Activated naive CD8-positive, alpha-beta T cell treated with anti-CD3 and anti-CD28 coated beads, Interleukin-2, amount 10 ng/mL, durations not matched to agents 7 days and 5 days (primary cell): ENCODE data around the gene LZIC. TPM values are rescaled to one million over a fixed set of nuclear protein-coding genes. Genes with fewer than 3 reads are reported as not detected.

Experiments used
- ATAC-seq: fragments of 150-1000 bp; cut with Tn5 transposase; one replicate; pipeline ENCODE4 v1.10.0; 2021; ENCODE audit warnings: low read depth, moderate library complexity
- POLR2A ChIA-PET: fragments of 350-600 bp; sonication (Branson Sonifier 250); formaldehyde crosslinking; loops from one replicate; lab custom pipeline; 2021; ENCODE audit warnings: antibody characterized with exemption; lab: Charles Lee
- DNase-seq: peaks from one replicate; pipeline ENCODE4 v3.0.0; 2021
- H3K27ac Mint-ChIP-seq: one replicate; pipeline ENCODE4 v1.8.0; 2022; ENCODE audit warnings: mild to moderate bottlenecking, mixed read lengths
- H3K27me3 Mint-ChIP-seq: one replicate; pipeline ENCODE4 v1.8.0; 2022; ENCODE audit warnings: mild to moderate bottlenecking, moderate library complexity, mixed read lengths
- H3K36me3 Mint-ChIP-seq: one replicate; pipeline ENCODE4 v1.8.0; 2021; ENCODE audit warnings: mild to moderate bottlenecking, mixed read lengths
- H3K4me1 Mint-ChIP-seq: one replicate; pipeline ENCODE4 v1.8.0; 2021; ENCODE audit warnings: mixed read lengths
- H3K4me3 Mint-ChIP-seq: one replicate; pipeline ENCODE4 v1.8.0; 2022; ENCODE audit warnings: mild to moderate bottlenecking, moderate library complexity, mixed read lengths
- H3K9me3 Mint-ChIP-seq: one replicate; pipeline ENCODE4 v1.8.0; 2021; ENCODE audit warnings: mixed read lengths
- total RNA-seq, 2 experiments: library from RNA; stranded (reverse); gene quantifications; one replicate each; pipeline ENCODE4 v1.2.3, GENCODE V29; 2021

The LZIC gene
- total RNA-seq, 2 experiments from 2014 or later = 27.7 to 28.6 TPM

DNA sequence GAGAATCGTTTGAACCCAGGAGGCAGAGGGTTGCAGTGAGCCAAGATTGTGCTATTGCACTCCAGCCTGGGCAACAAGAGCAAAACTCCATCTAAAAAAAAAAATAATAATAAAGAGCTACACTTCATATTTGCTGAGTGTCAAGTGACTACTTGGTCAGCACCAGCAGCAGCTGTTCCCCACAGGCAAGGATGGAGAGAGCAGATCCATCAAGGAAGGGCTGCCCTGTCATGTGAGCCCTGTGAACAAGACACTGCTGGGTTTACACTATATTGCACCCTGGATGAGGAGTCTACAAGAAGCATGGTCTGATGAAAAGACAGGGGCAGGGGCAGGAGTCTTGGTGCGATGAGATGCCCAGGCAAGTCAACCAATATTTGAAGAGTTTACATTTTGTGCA lies 36.7 kb downstream of the LZIC start:
- Mint-ChIP-seq H3K36me3 (no peaks in the 10 kb centered on the region), H3K27ac (no peak overlapping the region), H3K4me3 (no peak overlapping the region), H3K27me3 (no peaks in the 10 kb centered on the region), H3K4me1 (peaks cover 29% of the 10 kb centered on the region), H3K9me3 (no peaks in the 10 kb centered on the region)
- no peak for DNase-seq
- no peak for ATAC-seq
- POLR2A ChIA-PET = no interaction called here

DNA sequence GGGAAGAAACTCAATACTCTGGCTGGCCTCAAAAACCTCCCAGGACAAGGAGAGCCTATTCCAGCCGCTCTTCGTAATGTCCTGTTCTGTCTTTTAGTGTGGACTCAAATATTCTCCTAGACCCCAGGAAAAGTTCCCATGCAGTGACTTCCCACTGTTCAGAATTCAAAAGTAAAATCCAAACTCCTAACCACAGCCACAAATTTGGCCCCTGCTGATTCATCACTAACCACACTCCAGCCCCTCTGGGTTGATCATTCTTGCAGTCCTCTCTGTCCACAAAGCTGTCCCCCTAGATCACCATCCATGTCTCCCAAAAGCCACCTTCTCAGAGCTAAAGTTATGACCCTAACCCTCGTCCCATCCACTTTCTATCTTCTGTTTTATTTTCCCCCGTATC lies 38.2 kb downstream of the LZIC start:
- no peak overlapping the region for H3K4me3 Mint-ChIP-seq
- H3K9me3 Mint-ChIP-seq = no peaks in the 10 kb centered on the region
- DNase-seq (no peak), ATAC-seq (no peak)
- no peak overlapping the region for H3K27ac Mint-ChIP-seq
- H3K27me3 Mint-ChIP-seq = no peaks in the 10 kb centered on the region
- POLR2A ChIA-PET = no interaction called here
- peaks cover 32% of the 10 kb centered on the region for H3K4me1 Mint-ChIP-seq
- H3K36me3 Mint-ChIP-seq = no peaks in the 10 kb centered on the region

DNA sequence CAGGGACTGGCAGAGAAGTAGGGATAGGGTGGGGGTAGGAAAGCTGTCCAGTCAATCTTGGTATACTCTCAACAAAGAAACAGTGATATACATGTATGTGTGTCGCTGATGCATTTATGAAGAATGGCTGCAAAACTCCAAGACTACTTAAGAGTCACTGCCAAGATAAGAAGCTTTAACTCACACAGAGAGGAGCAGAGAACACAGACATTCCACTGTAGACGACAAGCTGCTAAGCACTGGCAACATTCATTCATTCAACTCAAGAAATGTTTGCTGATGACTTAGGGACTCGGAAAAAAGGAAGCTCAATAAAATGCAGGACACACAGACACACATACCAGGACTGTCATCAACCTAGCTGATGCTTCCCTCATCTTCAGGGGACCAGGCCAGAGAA lies 38.6 kb downstream of the LZIC start:
- H3K27ac Mint-ChIP-seq = no peak overlapping the region
- ATAC-seq = no peak
- POLR2A ChIA-PET = no interaction called here
- H3K9me3 Mint-ChIP-seq = no peaks in the 10 kb centered on the region
- peaks cover 32% of the 10 kb centered on the region for H3K4me1 Mint-ChIP-seq
- no peak for DNase-seq
- no peaks in the 10 kb centered on the region for H3K27me3 Mint-ChIP-seq
- no peaks in the 10 kb centered on the region for H3K36me3 Mint-ChIP-seq
- H3K4me3 Mint-ChIP-seq = no peak overlapping the region

DNA sequence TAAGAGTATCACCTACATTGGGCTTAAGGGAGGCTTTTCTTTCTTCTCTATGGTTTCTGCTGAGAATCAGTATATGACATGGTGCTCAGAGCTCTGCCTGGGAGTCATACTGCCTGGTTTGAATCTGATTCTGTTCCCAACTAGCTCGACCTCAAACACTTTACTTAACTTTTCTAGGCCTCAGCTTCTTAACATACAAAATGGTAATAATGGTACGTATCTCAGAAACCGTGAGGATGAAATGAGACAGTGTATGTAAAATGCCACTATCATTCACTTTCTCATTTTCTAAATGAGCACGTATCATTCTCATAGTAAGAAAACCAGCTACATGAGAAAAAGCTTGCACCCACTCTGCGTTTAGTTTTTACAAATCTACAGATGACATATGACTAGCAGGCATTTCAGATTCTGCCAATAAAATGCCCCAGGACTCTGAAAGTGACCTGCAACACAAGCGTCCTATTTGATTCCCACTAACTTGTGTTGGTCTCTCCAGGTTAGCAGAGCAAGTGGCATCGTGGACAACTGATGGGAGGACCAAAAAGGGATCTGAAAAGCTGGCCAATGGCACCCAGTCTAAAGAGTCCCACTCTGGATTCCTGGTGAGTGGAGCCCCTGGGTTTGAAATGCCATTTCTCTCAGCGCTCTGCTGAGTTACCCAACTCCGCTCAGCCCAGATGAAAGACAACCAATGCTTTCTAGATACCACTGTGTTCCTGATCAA lies 39.2 kb downstream of the LZIC start:
- POLR2A ChIA-PET = interaction anchor here (0.6 kb wide), 1 partner anchor 250 kb away, joined by 3 read pairs; no protein-coding TSS in a partner anchor
- H3K4me3 Mint-ChIP-seq = no peak overlapping the region
- no peaks in the 10 kb centered on the region for H3K27me3 Mint-ChIP-seq
- H3K4me1 Mint-ChIP-seq = peaks cover 26% of the 10 kb centered on the region
- no peak for DNase-seq
- no peaks in the 10 kb centered on the region for H3K9me3 Mint-ChIP-seq
- no peak overlapping the region for H3K27ac Mint-ChIP-seq
- H3K36me3 Mint-ChIP-seq = no peaks in the 10 kb centered on the region
- no peak for ATAC-seq

DNA sequence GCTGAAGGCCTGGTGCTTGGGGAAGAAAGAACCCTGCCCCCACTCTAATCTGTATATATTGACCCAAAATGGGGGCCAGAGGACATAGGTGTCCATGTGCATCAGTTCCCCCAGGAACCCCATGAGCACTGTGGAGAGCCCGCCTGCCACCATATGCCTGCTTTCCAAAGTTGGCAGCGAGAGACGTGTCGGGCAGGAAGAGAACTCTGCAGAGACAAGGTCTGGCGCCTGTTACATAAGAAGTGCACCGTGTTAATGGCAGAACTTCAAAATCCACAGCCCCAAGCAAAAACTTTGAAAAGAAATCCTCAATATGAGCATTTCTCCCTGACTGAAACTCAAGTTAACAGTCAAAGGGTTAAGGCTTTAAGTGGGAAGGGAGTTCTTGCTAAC lies 41.1 kb downstream of the LZIC start:
- H3K27ac Mint-ChIP-seq = no peak overlapping the region
- POLR2A ChIA-PET = no interaction called here

DNA sequence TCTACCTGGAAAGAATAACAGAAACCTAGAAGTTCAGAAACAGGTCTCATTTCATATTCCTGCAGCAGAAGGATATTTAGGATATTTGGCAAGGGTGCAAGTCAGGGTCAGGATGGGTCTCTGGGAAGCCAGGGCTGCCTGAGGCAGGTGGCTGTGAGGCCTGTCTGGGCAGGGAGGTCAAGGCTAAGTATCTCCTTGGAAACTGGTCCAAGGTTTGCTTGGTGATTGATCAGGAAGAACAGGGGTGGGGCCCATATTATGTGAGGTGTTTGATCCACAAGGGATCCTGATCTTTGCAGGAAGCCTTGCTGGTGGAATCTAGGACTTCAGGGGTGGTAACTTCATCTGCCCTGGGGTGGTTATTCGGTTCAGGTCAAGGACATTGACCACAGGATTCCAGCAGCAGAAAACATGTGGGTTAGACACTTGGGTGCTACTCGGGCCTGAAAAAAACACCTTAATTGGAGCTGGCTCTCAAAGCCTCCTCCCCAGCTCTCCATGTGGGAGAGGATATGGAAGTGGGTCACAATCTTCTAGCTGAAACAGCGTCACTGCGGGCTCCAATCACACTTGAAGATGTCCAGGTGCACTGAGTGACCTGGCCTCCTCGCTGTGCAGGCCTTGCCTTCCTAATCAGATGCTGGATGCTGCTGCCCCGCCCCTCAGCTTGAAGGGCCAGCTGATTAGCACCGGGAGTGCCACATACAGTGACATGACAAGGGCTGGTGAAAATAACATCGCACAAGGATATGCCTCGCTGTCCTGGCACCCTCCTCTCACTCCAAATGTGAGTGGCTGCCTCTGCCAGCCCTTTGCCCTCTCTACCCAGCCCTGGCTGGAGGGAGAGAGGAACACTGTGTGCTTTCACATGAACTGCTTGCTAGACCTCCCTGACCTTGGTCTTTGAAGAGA lies 41.8 kb downstream of the LZIC start:
- POLR2A ChIA-PET = interaction anchor here (0.6 kb wide), 1 partner anchor 524 kb away, joined by 3 read pairs; no protein-coding TSS in a partner anchor

More for the DNA sequence above, 41.1 kb downstream of the LZIC start:
- no peak overlapping the region for H3K4me3 Mint-ChIP-seq
- peaks cover 17% of the 10 kb centered on the region for H3K4me1 Mint-ChIP-seq
- no peak for DNase-seq
- H3K27me3 Mint-ChIP-seq = no peaks in the 10 kb centered on the region
- ATAC-seq = no peak
- no peaks in the 10 kb centered on the region for H3K36me3 Mint-ChIP-seq
- no peaks in the 10 kb centered on the region for H3K9me3 Mint-ChIP-seq

DNA sequence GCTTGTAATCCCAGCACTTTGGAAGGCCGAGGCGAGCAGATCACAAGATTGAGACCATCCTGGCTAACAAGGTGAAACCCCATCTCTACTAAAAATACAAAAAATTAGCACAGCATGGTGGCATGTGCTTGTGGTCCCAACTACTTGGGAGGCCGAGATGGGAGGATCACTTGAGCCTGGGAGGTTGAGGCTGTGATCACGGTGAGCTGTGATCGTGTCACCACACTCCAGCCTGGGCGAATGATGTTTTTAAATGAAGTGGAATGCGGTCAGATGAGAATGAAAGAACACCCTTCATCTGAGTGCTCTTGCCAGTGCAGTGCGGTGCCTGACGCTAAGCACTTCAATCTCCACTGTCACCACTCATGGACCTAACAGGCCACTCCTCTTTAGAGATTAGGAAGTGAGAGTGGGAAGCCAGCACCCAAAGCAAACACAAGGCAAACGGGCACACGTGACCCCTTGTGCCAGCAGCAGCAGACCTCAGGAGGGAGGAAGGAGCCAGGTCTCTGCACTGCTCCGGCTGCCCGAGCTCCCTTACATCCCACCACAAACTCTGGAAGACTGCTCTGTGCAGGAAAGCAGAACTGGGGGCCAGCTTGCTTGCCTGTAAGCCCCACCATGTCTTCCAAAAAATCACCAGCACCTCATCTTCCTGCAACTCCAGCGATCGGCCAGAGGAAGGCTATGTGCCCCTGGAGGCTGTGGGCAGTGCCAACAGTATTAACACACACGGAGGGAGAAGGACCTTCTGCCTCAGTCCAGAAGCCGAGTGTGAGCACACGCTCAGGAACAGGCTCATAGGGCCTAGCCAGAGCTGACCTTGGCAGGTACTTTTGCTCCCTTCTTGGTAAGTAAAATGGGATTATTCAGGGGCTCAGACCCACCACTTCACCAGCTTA lies 42.8 kb downstream of the LZIC start:
- Mint-ChIP-seq H3K4me1 (peaks cover 11% of the 10 kb centered on the region), H3K27ac (no peak overlapping the region), H3K36me3 (no peaks in the 10 kb centered on the region), H3K27me3 (no peaks in the 10 kb centered on the region), H3K4me3 (no peak overlapping the region), H3K9me3 (no peaks in the 10 kb centered on the region)
- POLR2A ChIA-PET = interaction anchor here (0.5 to 0.6 kb wide), 2 partner anchors 314 to 525 kb away, joined by 3 read pairs; no protein-coding TSS in a partner anchor
- DNase-seq (no peak), ATAC-seq (no peak)

More for the DNA sequence above, 41.8 kb downstream of the LZIC start:
- Mint-ChIP-seq H3K36me3 (no peaks in the 10 kb centered on the region), H3K27ac (no peak overlapping the region), H3K27me3 (no peaks in the 10 kb centered on the region), H3K4me3 (no peak overlapping the region), H3K4me1 (peaks cover 12% of the 10 kb centered on the region), H3K9me3 (no peaks in the 10 kb centered on the region)
- DNase-seq = no peak
- no peak for ATAC-seq

DNA sequence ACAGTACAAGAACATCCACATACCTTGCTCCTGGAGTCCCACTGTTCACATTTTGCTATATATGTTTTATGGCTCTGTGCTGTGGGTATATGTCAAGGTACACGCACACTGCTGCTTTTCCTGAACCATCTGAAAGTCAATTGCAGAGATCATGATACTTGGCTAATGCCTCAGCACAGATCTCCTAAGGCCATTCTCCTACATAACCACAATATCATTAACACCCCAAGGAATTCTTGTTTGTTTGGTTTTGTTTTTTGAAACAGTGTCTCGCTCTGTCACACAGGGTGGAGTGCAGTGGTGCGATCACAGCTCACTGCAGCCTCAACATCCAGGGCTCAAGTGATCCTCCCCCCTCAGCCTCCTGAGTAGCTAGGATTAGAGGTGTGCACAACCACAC lies 49.1 kb downstream of the LZIC start:
- no peaks in the 10 kb centered on the region for H3K27me3 Mint-ChIP-seq
- POLR2A ChIA-PET = interaction anchor here (2.2 kb wide), 1 partner anchor 11 kb away, joined by 13 read pairs; no protein-coding TSS in a partner anchor
- no peak for DNase-seq
- no peak for ATAC-seq
- no peaks in the 10 kb centered on the region for H3K36me3 Mint-ChIP-seq
- no peaks in the 10 kb centered on the region for H3K9me3 Mint-ChIP-seq
- H3K27ac Mint-ChIP-seq = no peak overlapping the region
- no peak overlapping the region for H3K4me3 Mint-ChIP-seq
- H3K4me1 Mint-ChIP-seq = peaks cover 20% of the 10 kb centered on the region

DNA sequence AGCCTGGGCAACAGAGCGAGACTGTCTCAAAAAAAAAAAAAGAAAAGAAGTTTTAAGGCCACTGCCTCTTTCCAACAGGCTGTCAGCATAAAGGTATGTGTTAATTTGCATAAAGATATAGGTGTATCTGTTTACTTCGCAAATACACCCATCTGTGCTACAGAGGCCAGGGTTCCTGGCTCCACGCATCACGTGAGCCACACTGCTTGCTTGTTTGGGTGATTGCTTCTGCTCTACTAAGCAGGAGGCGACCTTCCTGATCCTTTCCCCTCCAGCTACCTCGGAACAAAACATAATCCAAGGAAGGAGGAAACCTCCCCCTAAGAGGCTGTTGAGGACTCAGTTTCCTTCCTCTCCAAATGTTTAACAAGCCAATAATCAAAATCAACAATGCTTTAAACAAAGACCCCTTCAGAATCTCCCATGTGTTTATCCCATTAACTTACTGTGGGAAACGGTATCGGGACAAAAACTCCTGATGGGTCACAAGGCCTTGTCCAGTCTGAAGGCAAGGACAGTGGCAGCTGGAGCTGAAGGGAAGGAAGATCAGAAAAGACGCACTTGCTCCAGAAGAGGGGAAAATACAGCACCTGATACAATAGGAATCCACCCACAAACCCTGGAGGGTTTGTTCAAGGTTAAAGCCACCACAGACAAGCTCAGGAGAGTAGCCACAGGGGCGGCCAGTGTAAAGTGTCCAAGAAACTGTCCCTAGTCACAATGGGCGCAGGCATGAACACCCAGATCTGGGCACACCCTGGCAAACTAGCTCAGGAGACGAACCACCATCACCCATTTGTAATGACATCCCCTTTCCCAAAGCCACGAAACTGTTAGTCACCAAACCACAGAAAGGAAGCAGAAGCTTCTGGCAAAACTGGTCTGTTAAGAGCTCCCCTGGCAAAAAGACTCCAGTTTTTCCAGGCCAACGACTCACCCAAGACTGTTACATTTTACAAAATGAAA lies 50.3 kb downstream of the LZIC start:
- Mint-ChIP-seq H3K27ac (no peak overlapping the region), H3K9me3 (no peaks in the 10 kb centered on the region), H3K4me1 (peaks cover 20% of the 10 kb centered on the region), H3K4me3 (peak overlapping the region; percentile 5), H3K27me3 (no peaks in the 10 kb centered on the region), H3K36me3 (no peaks in the 10 kb centered on the region)
- ATAC-seq (no peak), DNase-seq (no peak)
- POLR2A ChIA-PET = interaction anchor here (2.2 kb wide), 1 partner anchor 10 kb away, joined by 13 read pairs; no protein-coding TSS in a partner anchor

DNA sequence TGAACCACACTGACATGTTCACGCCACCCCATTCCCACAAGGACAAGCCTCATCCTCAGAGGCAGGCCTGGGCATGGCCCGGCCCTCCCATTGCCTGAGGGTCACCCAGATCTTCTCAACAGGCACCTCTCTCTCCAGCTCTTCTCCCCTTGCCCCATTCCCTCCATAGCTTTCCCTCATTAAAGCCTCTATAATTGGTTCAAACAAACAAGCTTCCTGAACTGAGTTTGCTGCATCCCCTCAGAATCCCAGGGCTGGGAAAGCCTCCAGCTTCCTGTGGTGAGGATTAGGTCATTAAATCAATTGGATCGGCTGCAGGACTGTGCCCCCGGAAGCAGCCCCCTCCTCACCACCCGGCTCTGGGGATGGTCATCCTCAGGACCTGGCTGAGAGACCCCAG lies 52.0 kb downstream of the LZIC start:
- POLR2A ChIA-PET = interaction anchor here (0.6 to 0.9 kb wide), 2 partner anchors 17 to 104 kb away, joined by 3 to 5 read pairs; no protein-coding TSS in a partner anchor
- H3K9me3 Mint-ChIP-seq = no peaks in the 10 kb centered on the region
- H3K27me3 Mint-ChIP-seq = no peaks in the 10 kb centered on the region
- peaks cover 20% of the 10 kb centered on the region for H3K4me1 Mint-ChIP-seq
- H3K27ac Mint-ChIP-seq = no peak overlapping the region
- DNase-seq = no peak
- no peak overlapping the region for H3K4me3 Mint-ChIP-seq
- H3K36me3 Mint-ChIP-seq = no peaks in the 10 kb centered on the region
- ATAC-seq = no peak

DNA sequence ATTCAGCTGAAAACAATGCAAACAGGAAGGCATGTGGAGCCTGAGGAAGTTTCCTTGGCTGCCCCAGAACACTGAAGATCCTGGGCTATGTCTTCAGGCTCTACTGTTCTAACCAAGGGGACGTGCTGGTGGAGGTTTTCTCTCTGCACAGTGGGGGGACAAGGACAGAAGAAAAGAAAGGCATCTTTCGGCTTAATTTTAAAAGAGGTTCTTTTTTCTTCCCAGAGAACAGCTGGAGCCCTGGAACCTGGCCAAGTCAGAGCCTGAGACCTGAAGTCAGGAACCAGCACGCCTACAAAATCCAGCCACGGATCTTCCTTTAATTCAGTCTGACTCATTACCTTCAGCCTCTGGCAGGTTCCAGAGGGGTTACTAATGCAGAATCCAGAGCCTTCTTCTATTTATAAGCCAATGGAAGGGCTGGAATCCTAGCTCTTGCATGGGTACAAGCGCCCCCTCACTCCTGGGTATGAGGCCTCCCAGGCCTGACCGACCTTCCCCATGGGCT lies 52.9 kb downstream of the LZIC start:
- no peaks in the 10 kb centered on the region for H3K27me3 Mint-ChIP-seq
- no peak overlapping the region for H3K4me3 Mint-ChIP-seq
- ATAC-seq (no peak), DNase-seq (no peak)
- H3K4me1 Mint-ChIP-seq = peaks cover 20% of the 10 kb centered on the region
- H3K9me3 Mint-ChIP-seq = no peaks in the 10 kb centered on the region
- H3K27ac Mint-ChIP-seq = no peak overlapping the region
- POLR2A ChIA-PET = interaction anchor here (0.6 to 0.9 kb wide), 3 partner anchors 18 to 103 kb away, joined by 3 to 5 read pairs (median 4); no protein-coding TSS in a partner anchor
- H3K36me3 Mint-ChIP-seq = no peaks in the 10 kb centered on the region
